HEK293T (cell line): ENCODE measurements around the gene FKBP5.

ENCODE experiments used
- ARNT ChIP-seq: fragments of 450-650 bp; IDR thresholded peaks from 2 replicates; pipeline ENCODE4 v1.6.1; 2017; ENCODE audit warnings: mild to moderate bottlenecking
- BHLHE40 ChIP-seq: fragments of 450-650 bp; IDR thresholded peaks from 2 replicates; pipeline ENCODE4 v1.6.1; 2016; ENCODE audit warnings: mild to moderate bottlenecking, moderate library complexity, borderline replicate concordance
- ELF4 ChIP-seq: fragments of 450-650 bp; IDR thresholded peaks from 2 replicates; pipeline ENCODE4 v1.6.1; 2017; ENCODE audit warnings: antibody characterized with exemption
- FOXK2 ChIP-seq: fragments of 450-650 bp; IDR thresholded peaks from 2 replicates; pipeline ENCODE4 v1.6.1; 2016; ENCODE audit warnings: mild to moderate bottlenecking
- LEF1 ChIP-seq: fragments of 450-650 bp; IDR thresholded peaks from 2 replicates; pipeline ENCODE4 v1.6.1; 2017; ENCODE audit warnings: mild to moderate bottlenecking, borderline replicate concordance
- SP1 ChIP-seq: fragments of 450-650 bp; IDR thresholded peaks from 2 replicates; pipeline ENCODE4 v1.6.1; 2017
- TARDBP ChIP-seq: fragments of 450-650 bp; IDR thresholded peaks from 2 replicates; pipeline ENCODE4 v1.6.1; 2016
- TF ChIP-seq, protein P1 (sequence below): fragments of 450-650 bp; IDR thresholded peaks from 2 replicates; pipeline ENCODE4 v1.6.1; 2016

DNA sequence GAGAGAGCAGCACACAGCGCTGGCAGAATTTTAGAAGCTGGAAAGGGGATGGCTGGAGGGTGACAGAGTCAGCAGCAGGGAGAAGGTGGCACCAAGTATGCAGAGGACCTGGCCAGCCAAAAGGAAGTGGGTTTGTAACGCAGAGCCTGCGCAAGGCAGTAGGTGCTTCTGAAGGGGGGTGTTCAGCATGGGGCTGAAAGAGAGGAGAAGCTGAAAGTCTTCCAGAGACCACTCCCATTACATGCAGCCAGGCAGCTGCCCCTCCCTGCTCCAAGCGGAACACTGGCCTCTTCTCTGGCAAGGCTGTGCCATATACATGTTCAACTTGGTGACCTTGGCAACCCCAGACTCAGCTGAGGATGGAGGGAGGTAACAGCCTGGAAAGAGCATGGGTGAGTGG is 133.9 kb downstream of the FKBP5 start:
- TF ChIP-seq, protein P1, sequence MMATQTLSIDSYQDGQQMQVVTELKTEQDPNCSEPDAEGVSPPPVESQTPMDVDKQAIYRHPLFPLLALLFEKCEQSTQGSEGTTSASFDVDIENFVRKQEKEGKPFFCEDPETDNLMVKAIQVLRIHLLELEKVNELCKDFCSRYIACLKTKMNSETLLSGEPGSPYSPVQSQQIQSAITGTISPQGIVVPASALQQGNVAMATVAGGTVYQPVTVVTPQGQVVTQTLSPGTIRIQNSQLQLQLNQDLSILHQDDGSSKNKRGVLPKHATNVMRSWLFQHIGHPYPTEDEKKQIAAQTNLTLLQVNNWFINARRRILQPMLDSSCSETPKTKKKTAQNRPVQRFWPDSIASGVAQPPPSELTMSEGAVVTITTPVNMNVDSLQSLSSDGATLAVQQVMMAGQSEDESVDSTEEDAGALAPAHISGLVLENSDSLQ = no peak
- no peak for TF ChIP-seq TARDBP
- no peak for TF ChIP-seq ELF4
- TF ChIP-seq LEF1 = no peak
- no peak for TF ChIP-seq ARNT
- no peak for TF ChIP-seq FOXK2
- TF ChIP-seq BHLHE40 = no peak
- TF ChIP-seq SP1 = no peak
